NCI-H1436 treated with DMSO at 0.1 percent for 48 hours (cell line): ENCODE data around the gene TAT.

Source experiments
- DNase-seq: peaks from one replicate; lab custom pipeline; 2025; lab: John Stamatoyannopoulos, UW

TAT gene

GRCh38 chr16:71537643-71538042 is 39.2 kb downstream of the TAT start:
- DNase-seq = no peak

- no peak for DNase-seq
Observed at GRCh38 chr16:71536752-71537499, 40.0 kb downstream of the TAT start.

GRCh38 chr16:71532366-71532765 is 44.5 kb downstream of the TAT start:
- DNase-seq = no peak

GRCh38 chr16:71528863-71529262 is 48.0 kb downstream of the TAT start:
- DNase-seq = no peak

GRCh38 chr16:71528257-71528656 is 48.6 kb downstream of the TAT start:
- DNase-seq = no peak

- no peak for DNase-seq
Observed at GRCh38 chr16:71526111-71526631, 50.7 kb downstream of the TAT start, which contains the start of gene CHST4. Gene CHST4, plus strand, starts transcription at chr16:71526426. Its CDS starts 10,252 bp downstream, at chr16:71536678.

GRCh38 chr16:71524566-71525553 is 52.0 kb downstream of the TAT start:
- no peak for DNase-seq

- no peak for DNase-seq
Observed at GRCh38 chr16:71520550-71520949, 56.3 kb downstream of the TAT start.
